ENCODE results near the gene OR4D5.

DNA sequence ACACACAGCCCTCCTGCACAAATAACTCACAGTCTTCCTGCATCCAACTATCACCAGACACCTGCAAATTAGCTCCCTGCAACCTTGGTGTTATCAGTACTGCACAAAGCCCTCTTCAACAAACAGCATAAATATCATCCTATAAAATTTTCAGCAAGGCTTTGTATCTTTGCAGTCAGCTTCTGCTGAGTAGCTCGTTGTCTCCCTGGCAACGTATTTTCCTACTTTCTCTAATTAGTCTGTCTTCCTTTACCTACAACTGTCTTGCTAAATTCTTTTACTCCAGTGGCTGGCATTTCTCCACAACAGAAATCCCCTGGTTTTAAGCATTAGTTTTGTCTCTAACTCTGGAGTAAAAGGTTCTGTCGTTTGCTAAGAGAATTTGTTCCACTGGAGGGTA lies 33.6 kb upstream of the OR4D5 start:
- TF ChIP-seq, protein P1, sequence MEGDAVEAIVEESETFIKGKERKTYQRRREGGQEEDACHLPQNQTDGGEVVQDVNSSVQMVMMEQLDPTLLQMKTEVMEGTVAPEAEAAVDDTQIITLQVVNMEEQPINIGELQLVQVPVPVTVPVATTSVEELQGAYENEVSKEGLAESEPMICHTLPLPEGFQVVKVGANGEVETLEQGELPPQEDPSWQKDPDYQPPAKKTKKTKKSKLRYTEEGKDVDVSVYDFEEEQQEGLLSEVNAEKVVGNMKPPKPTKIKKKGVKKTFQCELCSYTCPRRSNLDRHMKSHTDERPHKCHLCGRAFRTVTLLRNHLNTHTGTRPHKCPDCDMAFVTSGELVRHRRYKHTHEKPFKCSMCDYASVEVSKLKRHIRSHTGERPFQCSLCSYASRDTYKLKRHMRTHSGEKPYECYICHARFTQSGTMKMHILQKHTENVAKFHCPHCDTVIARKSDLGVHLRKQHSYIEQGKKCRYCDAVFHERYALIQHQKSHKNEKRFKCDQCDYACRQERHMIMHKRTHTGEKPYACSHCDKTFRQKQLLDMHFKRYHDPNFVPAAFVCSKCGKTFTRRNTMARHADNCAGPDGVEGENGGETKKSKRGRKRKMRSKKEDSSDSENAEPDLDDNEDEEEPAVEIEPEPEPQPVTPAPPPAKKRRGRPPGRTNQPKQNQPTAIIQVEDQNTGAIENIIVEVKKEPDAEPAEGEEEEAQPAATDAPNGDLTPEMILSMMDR (conservative IDR thresholded peaks at IDR 0.05 in 1 of 2, IDR thresholded peaks at IDR 0.05 in 1 of 2; ENCODE audit: low read depth in 1 of 2, low read length in 2 of 2): no peak
- TF ChIP-seq EZH2 (IDR thresholded peaks at IDR 0.05; ENCODE audit: low read length, missing control alignments): no peak
